NT2/D1 (cell line): ENCODE data around the gene MYH9.

Experiments used
- SUZ12 ChIP-seq: IDR thresholded peaks from 2 replicates; pipeline ENCODE4 v1.6.1; 2011; ENCODE audit not compliant: insufficient read length, insufficient read depth; ENCODE audit errors: extremely low read depth
- YY1 ChIP-seq: IDR thresholded peaks from 2 replicates; pipeline ENCODE4 v1.6.1; 2011; ENCODE audit not compliant: insufficient read length, insufficient read depth
- ZNF274 ChIP-seq: IDR thresholded peaks from 2 replicates; pipeline ENCODE4 v1.6.1; 2011; ENCODE audit warnings: mild to moderate bottlenecking, low read depth, low read length

GRCh38 chr22:36253523-36254490 is 134.0 kb downstream of the MYH9 start:
- TF ChIP-seq SUZ12 (no peak), YY1 (no peak), ZNF274 (no peak)
